HG02943 (cell line): ENCODE results near the gene XYLT1.

Source experiments
- ATAC-seq: cut with Tn5 transposase; IDR thresholded peaks from one replicate; pipeline ENCODE4 v1.9.1; 2021; ENCODE audit warnings: mild to moderate bottlenecking, low read depth, moderate library complexity; ENCODE audit not compliant: unreplicated experiment

Gene XYLT1

GRCh38 chr16:17082095-17082882, 388.5 kb downstream of the XYLT1 start:
- ATAC-seq, result no peak

- ATAC-seq, result no peak
These were observed 390.7 kb downstream of the XYLT1 start for GRCh38 chr16:17080105-17080504.

- ATAC-seq, result no peak
These were observed 391.7 kb downstream of the XYLT1 start for GRCh38 chr16:17078931-17079631.

- no peak for ATAC-seq
These were observed 393.8 kb downstream of the XYLT1 start for GRCh38 chr16:17076818-17077498.

GRCh38 chr16:17076092-17076754, 394.5 kb downstream of the XYLT1 start:
- ATAC-seq, result no peak

- no peak for ATAC-seq
These were observed 398.7 kb downstream of the XYLT1 start for GRCh38 chr16:17072104-17072503.

- ATAC-seq, result peak; percentile 76
These were observed 399.7 kb downstream of the XYLT1 start for GRCh38 chr16:17070882-17071592.

GRCh38 chr16:17069681-17070080, 401.1 kb downstream of the XYLT1 start:
- no peak for ATAC-seq

GRCh38 chr16:17068524-17068923, 402.2 kb downstream of the XYLT1 start:
- ATAC-seq, result no peak

GRCh38 chr16:17067882-17068281, 402.9 kb downstream of the XYLT1 start:
- ATAC-seq, result no peak

- ATAC-seq, result no peak
These were observed 407.3 kb downstream of the XYLT1 start for GRCh38 chr16:17063201-17064139.

- no peak for ATAC-seq
These were observed 408.1 kb downstream of the XYLT1 start for GRCh38 chr16:17062676-17063075.

GRCh38 chr16:17061326-17061725, 409.4 kb downstream of the XYLT1 start:
- ATAC-seq, result no peak

- ATAC-seq, result no peak
These were observed 412.3 kb downstream of the XYLT1 start for GRCh38 chr16:17058471-17058870.

- no peak for ATAC-seq
These were observed 414.1 kb downstream of the XYLT1 start for GRCh38 chr16:17056666-17057065.

GRCh38 chr16:17053536-17054160, 417.1 kb downstream of the XYLT1 start:
- no peak for ATAC-seq
